ENCODE results near the gene SVOP. TPM values are rescaled to one million over a fixed set of nuclear protein-coding genes. Genes with fewer than 3 reads are reported as not detected.

The SVOP gene
- total and polyA plus RNA-seq, 2 of the 8 experiments (the other 6 are each of a cell fraction or from before 2014, with no cell fraction given), result 0.06 TPM; not detected in 1

- H4K8ac ChIP-seq (ENCODE audit: extremely low read depth, insufficient read depth, low read length), result no peak overlapping the region
- CTCF ChIA-PET (ENCODE audit: partially characterized antibody), result interaction anchor here (0.7 to 1.0 kb wide), 3 partner anchors 10 to 970 kb away, joined by 3 to 4 read pairs (median 3); no protein-coding TSS in a partner anchor
- no peak overlapping the region for H3K4me2 ChIP-seq (ENCODE audit: insufficient read depth in 1 of 2, low read depth in 2 of 2, low read length in 2 of 2)
- no peak overlapping the region for H2BK5ac ChIP-seq (ENCODE audit: low read depth, low read length)
- H3K14ac ChIP-seq (ENCODE audit: insufficient read length), result no peak overlapping the region
- H3K36me3 ChIP-seq (ENCODE audit: control insufficient read depth in 2 of 4, insufficient read depth in 4 of 4, low read length in 3 of 4), result no peaks in the 10 kb centered on the region
- no peak overlapping the region for H4K5ac ChIP-seq (ENCODE audit: insufficient read length, low read depth, low read length)
- TF ChIP-seq ATF2 (IDR thresholded peaks at IDR 0.05; ENCODE audit: low read length) (no peak), NANOG (IDR thresholded peaks at IDR 0.05; ENCODE audit: insufficient read depth, low read depth, low read length, poor library complexity, severe bottlenecking) (no peak), HDAC6 (IDR thresholded peaks at IDR 0.05; ENCODE audit: low read depth, low read length) (no peak), POLR2AphosphoS5 (IDR thresholded peaks at IDR 0.05; ENCODE audit: low read depth, low read length) (no peak), CHD2 (IDR thresholded peaks at IDR 0.05; ENCODE audit: low read length) (no peak), SIRT6 (IDR thresholded peaks at IDR 0.05; ENCODE audit: low read length) (no peak), BCL11A (IDR thresholded peaks at IDR 0.05; ENCODE audit: low read depth in 2 of 2, low read length in 2 of 2) (no peak), ZNF274 (IDR thresholded peaks at IDR 0.05; ENCODE audit: borderline replicate concordance, extremely low read depth, low read length) (no peak)
- TF ChIP-seq, protein P1, sequence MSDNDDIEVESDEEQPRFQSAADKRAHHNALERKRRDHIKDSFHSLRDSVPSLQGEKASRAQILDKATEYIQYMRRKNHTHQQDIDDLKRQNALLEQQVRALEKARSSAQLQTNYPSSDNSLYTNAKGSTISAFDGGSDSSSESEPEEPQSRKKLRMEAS (IDR thresholded peaks at IDR 0.05), result no peak
- no peak overlapping the region for H3K4ac ChIP-seq (replicated peaks; ENCODE audit: insufficient read length, low read depth, low read length)
- no peak overlapping the region for H2AK5ac ChIP-seq (ENCODE audit: low read depth, low read length)
- no peaks in the 10 kb centered on the region for H4K20me1 ChIP-seq (replicated peaks in 1 of 2; ENCODE audit: control insufficient read depth in 1 of 2, insufficient read depth in 2 of 2, low read length in 2 of 2)
- FAIRE-seq, result no peak
- H3K56ac ChIP-seq (replicated peaks; ENCODE audit: insufficient read length, low read depth, low read length), result no peak overlapping the region
- no peak overlapping the region for H3K9ac ChIP-seq (replicated peaks in 1 of 4; ENCODE audit: extremely low read depth in 1 of 4, low read depth in 3 of 4, low read length in 3 of 4)
- no peak overlapping the region for H3K27ac ChIP-seq (ENCODE audit: low read depth, low read length)
- POLR2A ChIA-PET (ENCODE audit: partially characterized antibody), result no interaction called here
- no peaks in the 10 kb centered on the region for H3K23me2 ChIP-seq (ENCODE audit: low read depth, low read length)
- DNase-seq (ENCODE audit: low read depth in 1 of 2, low spot score in 2 of 2), result no peak
- 91% methylated on average over 3 of the region's 3 CpGs; no CpG with 5 or more reads in 1 of the 2 experiments for WGBS, 2 experiments (ENCODE audit: extremely low coverage in 1 of 2, insufficient coverage in 1 of 2, insufficient read length in 1 of 2, insufficient replicate concordance in 2 of 2, low coverage in 1 of 2, low lambda C conversion rate in 2 of 2, missing lambda C conversion rate in 1 of 2)
- no peak overlapping the region for H2BK15ac ChIP-seq (ENCODE audit: low read length)
- H2BK20ac ChIP-seq (ENCODE audit: low read length), result no peak overlapping the region
- no peak overlapping the region for H3K23ac ChIP-seq (ENCODE audit: insufficient read length)
- H3K4me1 ChIP-seq (replicated peaks in 1 of 4; ENCODE audit: control insufficient read depth in 3 of 4, insufficient read depth in 4 of 4, low read length in 3 of 4), result no peaks in the 10 kb centered on the region
- H3K27me3 ChIP-seq (replicated peaks in 1 of 4; ENCODE audit: control insufficient read depth in 3 of 4, extremely low read depth in 1 of 4, insufficient read depth in 3 of 4, low read length in 3 of 4), result no peaks in the 10 kb centered on the region
- no peaks in the 10 kb centered on the region for H3K79me2 ChIP-seq (ENCODE audit: control insufficient read depth in 1 of 2, insufficient read depth in 2 of 2, low read length in 2 of 2)
- H2BK12ac ChIP-seq (ENCODE audit: low read depth, low read length), result no peak overlapping the region
- H3K9me3 ChIP-seq (ENCODE audit: insufficient read depth in 2 of 2, low read depth in 1 of 2, low read length in 1 of 2), result peaks cover 3 to 6% of the 10 kb centered on the region in 2 experiments; a peak in 2 of 4 replicates
- H2BK120ac ChIP-seq (replicated peaks; ENCODE audit: low read depth, low read length), result no peak overlapping the region
- no peak overlapping the region for H3K4me3 ChIP-seq (ENCODE audit: extremely low read depth in 1 of 4, insufficient read depth in 2 of 4, low read depth in 3 of 4, low read length in 4 of 4)
- H3K18ac ChIP-seq (ENCODE audit: extremely low read depth, low read length), result no peak overlapping the region
- H3K79me1 ChIP-seq (ENCODE audit: low read depth, low read length), result no peaks in the 10 kb centered on the region
- no peak overlapping the region for H2AFZ ChIP-seq (ENCODE audit: low read length)
- H4K91ac ChIP-seq (replicated peaks; ENCODE audit: insufficient read length, low read length), result no peak overlapping the region
Measured at GRCh38 chr12:108922918-108923317, 98.0 kb downstream of the SVOP start.
